WTC11 (cell line): ENCODE data around the gene ATG2B. TPM values are rescaled to one million over a fixed set of nuclear protein-coding genes. Genes with fewer than 3 reads are reported as not detected.

Experiments used
- ATAC-seq: fragments of 200-7000 bp; cut with Tn5 transposase; 2 replicates; pipeline ENCODE4 v1.10.0; 2021; ENCODE audit warnings: mild to moderate bottlenecking, moderate library complexity
- CTCF ChIA-PET: fragments of 300-600 bp; sonication (Branson Sonifier 250); formaldehyde crosslinking; loops from one replicate; lab custom pipeline; 2021; ENCODE audit warnings: antibody characterized with exemption; lab: Charles Lee
- POLR2A ChIA-PET: fragments of 350-600 bp; sonication (Branson Sonifier 250); formaldehyde crosslinking; loops from one replicate; lab custom pipeline; 2021; ENCODE audit warnings: antibody characterized with exemption; lab: Charles Lee
- DNase-seq: peaks from one replicate; pipeline ENCODE4 v3.0.0; 2021; ENCODE audit warnings: low spot score
- H3K27ac Mint-ChIP-seq: 2 replicates; pipeline ENCODE4 v1.8.0; 2021; ENCODE audit warnings: mixed read lengths
- H3K27me3 Mint-ChIP-seq: 2 replicates; pipeline ENCODE4 v1.8.0; 2021; ENCODE audit warnings: low read depth, mild to moderate bottlenecking, moderate library complexity, mixed read lengths
- H3K36me3 Mint-ChIP-seq: 2 replicates; pipeline ENCODE4 v1.8.0; 2021; ENCODE audit warnings: mixed read lengths
- H3K4me1 Mint-ChIP-seq: 2 replicates; pipeline ENCODE4 v1.8.0; 2022; ENCODE audit warnings: mixed read lengths
- H3K4me3 Mint-ChIP-seq: 2 replicates; pipeline ENCODE4 v1.8.0; 2021; ENCODE audit warnings: mild to moderate bottlenecking, moderate library complexity, mixed read lengths
- H3K9me3 Mint-ChIP-seq: 2 replicates; pipeline ENCODE4 v1.8.0; 2021; ENCODE audit warnings: mixed read lengths
- CTCF ChIP-seq: fragments of 200-600 bp; IDR thresholded peaks from 2 replicates; pipeline ENCODE4 v1.8.0; 2022; ENCODE audit warnings: antibody characterized with exemption
- E2F5 ChIP-seq: sonication (generic); formaldehyde crosslinking; IDR thresholded peaks from 2 replicates; pipeline ENCODE4 v1.8.1; 2022; ENCODE audit warnings: mild to moderate bottlenecking, moderate library complexity, missing genetic modification reagents
- EMX1 ChIP-seq: fragments of 250-450 bp; sonication (Bioruptor Pico); IDR thresholded peaks from 2 replicates; pipeline ENCODE4 v1.8.0; 2021; ENCODE audit warnings: mild to moderate bottlenecking
- FOXK1 ChIP-seq: sonication (generic); formaldehyde crosslinking; IDR thresholded peaks from 2 replicates; pipeline ENCODE4 v1.8.0; 2022; ENCODE audit warnings: mild to moderate bottlenecking, moderate library complexity, missing genetic modification reagents
- FOXP1 ChIP-seq: sonication (generic); formaldehyde crosslinking; IDR thresholded peaks from 2 replicates; pipeline ENCODE4 v1.8.0; 2022; ENCODE audit warnings: missing genetic modification reagents, mild to moderate bottlenecking, moderate library complexity, borderline replicate concordance
- GRHL2 ChIP-seq: fragments of 250-450 bp; sonication (Bioruptor Pico); IDR thresholded peaks from 2 replicates; pipeline ENCODE4 v1.8.0; 2022; ENCODE audit warnings: mild to moderate bottlenecking, moderate library complexity; ENCODE audit not compliant: insufficient replicate concordance, severe bottlenecking
- IRF1 ChIP-seq: sonication (generic); formaldehyde crosslinking; IDR thresholded peaks from 2 replicates; pipeline ENCODE4 v1.8.0; 2023; ENCODE audit warnings: missing genetic modification reagents
- IRF2 ChIP-seq: sonication (generic); formaldehyde crosslinking; IDR thresholded peaks from 2 replicates; pipeline ENCODE4 v1.8.0; 2022; ENCODE audit warnings: low read depth, missing genetic modification reagents, borderline replicate concordance
- JUN ChIP-seq: sonication (generic); formaldehyde crosslinking; IDR thresholded peaks from 2 replicates; pipeline ENCODE4 v1.8.0; 2023; ENCODE audit warnings: mild to moderate bottlenecking, missing genetic modification reagents
- NFE2L1 ChIP-seq: sonication (generic); formaldehyde crosslinking; IDR thresholded peaks from 2 replicates; pipeline ENCODE4 v1.8.1; 2023; ENCODE audit warnings: missing genetic modification reagents
- NFYB ChIP-seq: sonication (generic); formaldehyde crosslinking; conservative IDR thresholded peaks from 2 replicates; pipeline ENCODE4 v1.8.0; 2022; ENCODE audit warnings: low read depth, missing genetic modification reagents
- NR1H2 ChIP-seq: sonication (generic); formaldehyde crosslinking; IDR thresholded peaks from 2 replicates; pipeline ENCODE4 v1.9.0; 2021; ENCODE audit warnings: mild to moderate bottlenecking, moderate library complexity, missing genetic modification reagents
- PRDM15 ChIP-seq: sonication (generic); formaldehyde crosslinking; IDR thresholded peaks from 2 replicates; pipeline ENCODE4 v1.8.0; 2022; ENCODE audit warnings: missing genetic modification reagents
- RELA ChIP-seq: sonication (generic); formaldehyde crosslinking; IDR thresholded peaks from 2 replicates; pipeline ENCODE4 v1.8.1; 2022; ENCODE audit warnings: missing genetic modification reagents, mild to moderate bottlenecking, borderline replicate concordance
- TP53 ChIP-seq: sonication (generic); formaldehyde crosslinking; IDR thresholded peaks from 2 replicates; pipeline ENCODE4 v1.8.1; 2023; ENCODE audit warnings: mild to moderate bottlenecking, missing genetic modification reagents
- ZNF232 ChIP-seq: sonication (generic); formaldehyde crosslinking; IDR thresholded peaks from 2 replicates; pipeline ENCODE4 v1.8.0; 2022; ENCODE audit warnings: mild to moderate bottlenecking, missing genetic modification reagents
- ZNF263 ChIP-seq: sonication (generic); formaldehyde crosslinking; IDR thresholded peaks from 2 replicates; pipeline ENCODE4 v1.8.1; 2022; ENCODE audit warnings: low read depth, mild to moderate bottlenecking, moderate library complexity, missing genetic modification reagents
- ZNF532 ChIP-seq: fragments of 250-450 bp; sonication (Bioruptor Pico); IDR thresholded peaks from 2 replicates; pipeline ENCODE4 v1.9.0; 2021; ENCODE audit warnings: mild to moderate bottlenecking, borderline replicate concordance
- total RNA-seq: library from RNA; stranded (reverse); gene quantifications from 3 replicates; pipeline ENCODE4 v1.2.3, GENCODE V29; 2021

ATG2B gene
- total RNA-seq, 1 experiment from 2014 or later, result 10.3 TPM

- TF ChIP-seq NFE2L1, result peak; percentile 73
- peak; percentile 53; the same call in 1 of the 2 replicates for TF ChIP-seq FOXK1
Observed at GRCh38 chr14:96391293-96392118, 28.4 kb upstream of the ATG2B start (continued).

- ChIA-PET CTCF (no interaction called here), POLR2A (interaction anchor here (1.3 kb wide), 1 partner anchor 16 kb away, joined by 3 read pairs; no protein-coding TSS in a partner anchor)
- Mint-ChIP-seq H3K27me3 (peaks cover 33% of the 10 kb centered on the region), H3K9me3 (no peaks in the 10 kb centered on the region), H3K4me3 (peak overlapping the region; percentile 91), H3K36me3 (no peaks in the 10 kb centered on the region), H3K4me1 (peaks cover 9% of the 10 kb centered on the region), H3K27ac (no peak overlapping the region; the same call in 1 of the 2 replicates)
- no peak for ATAC-seq
- no peak for DNase-seq
- TF ChIP-seq RELA, result no peak
- TF ChIP-seq TP53 (CRISPR knock-in tag), result 0 out of 2 replicates have a peak, but pooled peaks have one; percentile 10
- TF ChIP-seq IRF2 (CRISPR knock-in tag), result no peak
- no peak for TF ChIP-seq ZNF263 (CRISPR knock-in tag)
- no peak for TF ChIP-seq IRF1 (CRISPR knock-in tag)
Observed at GRCh38 chr14:96390965-96391292, 27.8 kb upstream of the ATG2B start.

GRCh38 chr14:96385385-96385784 is 22.2 kb upstream of the ATG2B start:
- no peak for TF ChIP-seq NFYB
- no peak for TF ChIP-seq NR1H2 (CRISPR knock-in tag)
- no peak for TF ChIP-seq ZNF232
- no peak for TF ChIP-seq FOXP1
- no peak for TF ChIP-seq EMX1 (CRISPR knock-in tag)
- TF ChIP-seq GRHL2 (CRISPR knock-in tag), result no peak
- TF ChIP-seq CTCF, result no peak
- no peak for TF ChIP-seq E2F5 (CRISPR knock-in tag)
- no peak for TF ChIP-seq JUN (CRISPR knock-in tag)
- no peak for TF ChIP-seq NFE2L1
- TF ChIP-seq PRDM15 (CRISPR knock-in tag), result no peak
- TF ChIP-seq ZNF532, result no peak
- ATAC-seq, result no peak
- peaks cover 10% of the 10 kb centered on the region for H3K36me3 Mint-ChIP-seq
- no peak for DNase-seq
- no peaks in the 10 kb centered on the region for H3K9me3 Mint-ChIP-seq
- ChIA-PET POLR2A (no interaction called here), CTCF (no interaction called here)
- no peak overlapping the region for H3K27ac Mint-ChIP-seq
- no peak overlapping the region for H3K4me3 Mint-ChIP-seq
- no peaks in the 10 kb centered on the region for H3K4me1 Mint-ChIP-seq
- H3K27me3 Mint-ChIP-seq, result peaks cover 11% of the 10 kb centered on the region
